KMS-11 (cell line): ENCODE data around the gene EXOSC9.

ENCODE experiments used
- H2AFZ ChIP-seq: fragments of 200-600 bp; sonication (generic); 2 replicates; pipeline ENCODE4 v1.6.1; 2016; ENCODE audit warnings: antibody characterized with exemption, mixed run types, low read depth
- H3K27ac ChIP-seq: fragments of 200-600 bp; sonication (generic); 2 replicates; pipeline ENCODE4 v1.6.1; 2016; ENCODE audit warnings: mild to moderate bottlenecking, mixed run types
- H3K27me3 ChIP-seq: fragments of 200-600 bp; sonication (generic); 2 replicates; pipeline ENCODE4 v1.6.1; 2017; ENCODE audit warnings: mild to moderate bottlenecking, low read depth, mixed run types, moderate library complexity; ENCODE audit not compliant: insufficient read depth
- H3K36me3 ChIP-seq: fragments of 200-600 bp; sonication (generic); 2 replicates; pipeline ENCODE4 v1.6.1; 2017; ENCODE audit warnings: mild to moderate bottlenecking, mixed run types; ENCODE audit not compliant: insufficient read depth
- H3K4me1 ChIP-seq: fragments of 200-600 bp; sonication (generic); 2 replicates; pipeline ENCODE4 v1.6.1; 2016; ENCODE audit warnings: mild to moderate bottlenecking, low read depth, mixed run types; ENCODE audit not compliant: poor library complexity, severe bottlenecking
- H3K4me2 ChIP-seq: fragments of 200-600 bp; sonication (generic); 2 replicates; pipeline ENCODE4 v1.7.0; 2016; ENCODE audit warnings: mild to moderate bottlenecking, mixed run types
- H3K4me3 ChIP-seq: fragments of 200-600 bp; sonication (generic); IDR thresholded peaks from 2 replicates; pipeline ENCODE4 v1.6.1; 2017; ENCODE audit warnings: low read depth, low read length, mixed read lengths; ENCODE audit not compliant: insufficient read depth
- H3K79me2 ChIP-seq: fragments of 200-600 bp; sonication (generic); 2 replicates; pipeline ENCODE4 v1.6.1; 2016; ENCODE audit warnings: low read depth, mixed run types; ENCODE audit not compliant: insufficient read depth
- H3K9ac ChIP-seq: fragments of 200-600 bp; sonication (generic); 2 replicates; pipeline ENCODE4 v1.6.1; 2016; ENCODE audit warnings: mild to moderate bottlenecking, mixed run types
- H4K20me1 ChIP-seq: fragments of 200-600 bp; sonication (generic); 2 replicates; pipeline ENCODE4 v1.6.1; 2016; ENCODE audit warnings: mild to moderate bottlenecking, mixed run types; ENCODE audit not compliant: insufficient read depth
- CTCF ChIP-seq: fragments of 200-600 bp; sonication (generic); conservative IDR thresholded peaks from 2 replicates; pipeline ENCODE4 v1.6.1; 2017; ENCODE audit warnings: low read depth, mild to moderate bottlenecking, antibody characterized with exemption, low read length, moderate library complexity, mixed read lengths

The EXOSC9 gene

GRCh38 chr4:121827853-121828252 is 26.7 kb downstream of the EXOSC9 start:
- Histone ChIP-seq H3K27ac (no peak overlapping the region), H3K27me3 (no peaks in the 10 kb centered on the region), H4K20me1 (no peaks in the 10 kb centered on the region), H3K4me2 (no peak overlapping the region), H3K4me1 (peaks cover 6% of the 10 kb centered on the region), H2AFZ (no peak overlapping the region), H3K36me3 (no peaks in the 10 kb centered on the region), H3K79me2 (peaks cover 8% of the 10 kb centered on the region), H3K4me3 (no peak overlapping the region), H3K9ac (no peak overlapping the region)
- TF ChIP-seq CTCF = no peak

GRCh38 chr4:121829511-121829910 is 28.4 kb downstream of the EXOSC9 start:
- Histone ChIP-seq H4K20me1 (no peaks in the 10 kb centered on the region), H3K4me2 (no peak overlapping the region), H2AFZ (no peak overlapping the region), H3K79me2 (no peaks in the 10 kb centered on the region), H3K27ac (no peak overlapping the region), H3K4me3 (no peak overlapping the region), H3K9ac (no peak overlapping the region), H3K36me3 (no peaks in the 10 kb centered on the region), H3K27me3 (no peaks in the 10 kb centered on the region), H3K4me1 (peaks cover 2% of the 10 kb centered on the region)
- no peak for TF ChIP-seq CTCF

- no peak overlapping the region for H3K4me3 ChIP-seq
These were observed 37.0 kb downstream of the EXOSC9 start for GRCh38 chr4:121838136-121838535.

GRCh38 chr4:121842862-121843261 is 41.7 kb downstream of the EXOSC9 start:
- no peaks in the 10 kb centered on the region for H3K36me3 ChIP-seq
- no peak overlapping the region for H3K27ac ChIP-seq
- no peaks in the 10 kb centered on the region for H4K20me1 ChIP-seq
- H3K4me2 ChIP-seq = no peak overlapping the region
- H3K4me3 ChIP-seq = no peak overlapping the region
- H3K9ac ChIP-seq = no peak overlapping the region
- no peaks in the 10 kb centered on the region for H3K79me2 ChIP-seq
- H3K27me3 ChIP-seq = no peaks in the 10 kb centered on the region
- H2AFZ ChIP-seq = no peak overlapping the region
- no peaks in the 10 kb centered on the region for H3K4me1 ChIP-seq
- no peak for TF ChIP-seq CTCF

More at GRCh38 chr4:121838136-121838535, 37.0 kb downstream of the EXOSC9 start:
- Histone ChIP-seq H3K79me2 (no peaks in the 10 kb centered on the region), H3K4me2 (no peak overlapping the region), H2AFZ (no peak overlapping the region), H3K27me3 (no peaks in the 10 kb centered on the region), H3K9ac (no peak overlapping the region), H3K36me3 (no peaks in the 10 kb centered on the region), H3K27ac (no peak overlapping the region), H3K4me1 (no peaks in the 10 kb centered on the region), H4K20me1 (no peaks in the 10 kb centered on the region)
- no peak for TF ChIP-seq CTCF
